ENCODE data around the gene TNP1.

DNA sequence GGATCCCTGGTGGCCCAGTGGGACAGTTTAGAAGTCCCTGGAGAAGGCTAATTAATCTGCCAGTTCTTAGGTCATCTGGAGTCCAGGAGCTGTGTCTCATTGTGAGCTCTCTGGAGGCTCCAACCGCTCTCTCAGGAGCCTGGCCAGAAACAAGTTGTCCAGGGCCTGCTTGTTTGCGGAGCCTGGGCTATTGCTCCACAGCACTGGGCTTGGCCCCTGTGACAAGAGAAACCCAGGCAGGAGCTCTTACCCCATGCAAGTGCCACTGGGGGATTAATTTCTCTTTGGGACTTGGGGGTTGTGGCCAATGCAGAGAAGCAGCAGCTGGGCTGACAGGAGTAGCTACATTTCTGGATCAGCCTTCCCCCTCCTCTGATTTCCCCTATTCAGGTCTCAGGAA is 24.5 kb upstream of the TNP1 start:
- TF ChIP-seq, protein P1, sequence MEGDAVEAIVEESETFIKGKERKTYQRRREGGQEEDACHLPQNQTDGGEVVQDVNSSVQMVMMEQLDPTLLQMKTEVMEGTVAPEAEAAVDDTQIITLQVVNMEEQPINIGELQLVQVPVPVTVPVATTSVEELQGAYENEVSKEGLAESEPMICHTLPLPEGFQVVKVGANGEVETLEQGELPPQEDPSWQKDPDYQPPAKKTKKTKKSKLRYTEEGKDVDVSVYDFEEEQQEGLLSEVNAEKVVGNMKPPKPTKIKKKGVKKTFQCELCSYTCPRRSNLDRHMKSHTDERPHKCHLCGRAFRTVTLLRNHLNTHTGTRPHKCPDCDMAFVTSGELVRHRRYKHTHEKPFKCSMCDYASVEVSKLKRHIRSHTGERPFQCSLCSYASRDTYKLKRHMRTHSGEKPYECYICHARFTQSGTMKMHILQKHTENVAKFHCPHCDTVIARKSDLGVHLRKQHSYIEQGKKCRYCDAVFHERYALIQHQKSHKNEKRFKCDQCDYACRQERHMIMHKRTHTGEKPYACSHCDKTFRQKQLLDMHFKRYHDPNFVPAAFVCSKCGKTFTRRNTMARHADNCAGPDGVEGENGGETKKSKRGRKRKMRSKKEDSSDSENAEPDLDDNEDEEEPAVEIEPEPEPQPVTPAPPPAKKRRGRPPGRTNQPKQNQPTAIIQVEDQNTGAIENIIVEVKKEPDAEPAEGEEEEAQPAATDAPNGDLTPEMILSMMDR (IDR thresholded peaks at IDR 0.05), result no peak
- TF ChIP-seq POLR2AphosphoS5 (IDR thresholded peaks at IDR 0.05; ENCODE audit: insufficient read depth in 1 of 2, low read depth in 1 of 2), result no peak
- no peak for TF ChIP-seq POLR2A (IDR thresholded peaks at IDR 0.05)
